Transverse colon (tissue), 4 donors: ENCODE results near the gene TNFRSF19. TPM values are rescaled to one million over a fixed set of nuclear protein-coding genes. Genes with fewer than 3 reads are reported as not detected.

Source experiments
- DNase-seq: peaks from one replicate; pipeline ENCODE4 v3.0.0-alpha.2; 2019
- H3K27ac ChIP-seq, 4 donors: fragments of 200-600 bp; sonication (generic); 2 replicates each; pipeline ENCODE4 v1.5.1; 2016 to 2018; ENCODE audit warnings: inconsistent platforms in 4 of 4
- H3K27me3 ChIP-seq: fragments of 200-600 bp; sonication (generic); 2 replicates; pipeline ENCODE4 v1.5.1; 2017; ENCODE audit warnings: inconsistent platforms
- H3K36me3 ChIP-seq, 4 donors: fragments of 200-600 bp; sonication (generic); 2 replicates each; pipeline ENCODE4 v1.5.1; 2017 to 2019; ENCODE audit warnings: inconsistent platforms in 4 of 4
- H3K4me1 ChIP-seq, 4 donors: fragments of 200-600 bp; sonication (generic); 2 replicates each; pipeline ENCODE4 v1.5.1; 2017 to 2020; ENCODE audit warnings: inconsistent platforms in 4 of 4
- H3K4me3 ChIP-seq, 4 donors: fragments of 200-600 bp; sonication (generic); 1 replicate in 1 of 4; 2 replicates in 3 of 4; pipeline versions ENCODE4 v1.5.1 to v1.6.1; 2017 to 2019; ENCODE audit warnings: inconsistent platforms in 4 of 4
- H3K9me3 ChIP-seq, 2 donors: fragments of 200-600 bp; sonication (generic); 2 replicates each; pipeline ENCODE4 v1.5.1; 2017 to 2019; ENCODE audit warnings: inconsistent platforms in 2 of 2
- CTCF ChIP-seq, 5 experiments: fragments of 200-600 bp in 3 of 5; fragments of 450-650 bp in 2 of 5; sonication (generic) in 3 of 5; IDR thresholded peaks; 1 replicate in 2 of 5; 2 replicates in 3 of 5; pipeline ENCODE4 v1.5.1; 2016 to 2017; ENCODE audit warnings: antibody characterized with exemption in 5 of 5, inconsistent platforms in 3 of 5, mild to moderate bottlenecking in 2 of 5, moderate library complexity in 1 of 5
- EP300 ChIP-seq: sonication (generic); formaldehyde crosslinking; IDR thresholded peaks from one replicate; pipeline ENCODE4 v1.6.1; 2017; ENCODE audit warnings: antibody characterized with exemption, low read depth
- POLR2A ChIP-seq: fragments of 450-650 bp; IDR thresholded peaks from one replicate; pipeline ENCODE4 v1.6.1; 2016; ENCODE audit warnings: antibody characterized with exemption, mild to moderate bottlenecking, moderate library complexity
- POLR2AphosphoS5 ChIP-seq, 3 donors: sonication (generic); formaldehyde crosslinking; IDR thresholded peaks; one replicate each; pipeline ENCODE4 v1.6.1; 2016; ENCODE audit warnings: antibody characterized with exemption in 3 of 3
- WGBS, 2 donors: methylation state at CpG; one replicate each; pipeline ENCODE4 v1.1.5; 2018; ENCODE audit warnings: low coverage in 1 of 2; 5-methylcytosine and 5-hydroxymethylcytosine counted together
- in situ Hi-C, 4 donors: fragments of 200-750 bp; cut with MboI; loops; one replicate each; pipeline versions ENCODE4 v1.15.0 to v1.15.1; 2017; ENCODE audit warnings: low sequenced_read_pairs in 3 of 4, low pct_ligation_motif_present in 1 of 4, low pct_unique_long_range_greater_than_20kb in 1 of 4
- intact Hi-C: fragments of 100-400 bp; cut with DNase I; formaldehyde crosslinking; loops from one replicate; pipeline ENCODE4 v1.15.1; 2023; ENCODE audit warnings: low total_unique reads
- total RNA-seq, 4 donors: library from RNA; depleted of rRNA; stranded (reverse); fragments of >200 nt; gene quantifications; one replicate each; pipeline ENCODE4 v1.1.0, GENCODE V29; 2016

The TNFRSF19 gene
- total RNA-seq, 4 donors from 2014 or later, result 0.80 to 1.3 (median 0.96) TPM; not detected in 1

- H3K27ac ChIP-seq, result no peak overlapping the region
- no peak for DNase-seq
- intact Hi-C loops (no loop called here), in situ Hi-C loops (no loop called here)
- H3K27me3 ChIP-seq, result no peaks in the 10 kb centered on the region
- H3K9me3 ChIP-seq, result no peaks in the 10 kb centered on the region
- no peak overlapping the region for H3K4me3 ChIP-seq
- no peaks in the 10 kb centered on the region for H3K4me1 ChIP-seq
- TF ChIP-seq EP300 (no peak), POLR2AphosphoS5 (IDR thresholded peaks at IDR 0.05) (no peak), POLR2A (no peak), CTCF (IDR thresholded peaks at IDR 0.05) (no peak)
- 87% methylated on average over 28 of the region's 28 CpGs; no CpG with 5 or more reads in 1 of the 2 donors for WGBS, 2 donors
- no peaks in the 10 kb centered on the region for H3K36me3 ChIP-seq
These were observed 125.0 kb downstream of the TNFRSF19 start for GRCh38 chr13:23695196-23695595.

- no peak for TF ChIP-seq POLR2A
- no peak for TF ChIP-seq EP300
- TF ChIP-seq CTCF (IDR thresholded peaks at IDR 0.05), result no peak
- TF ChIP-seq POLR2AphosphoS5 (IDR thresholded peaks at IDR 0.05), result no peak
- no peaks in the 10 kb centered on the region for H3K4me1 ChIP-seq
- in situ Hi-C loops (no loop called here), intact Hi-C loops (no loop called here)
- no peaks in the 10 kb centered on the region for H3K27me3 ChIP-seq
- H3K4me3 ChIP-seq, result no peak overlapping the region
- H3K27ac ChIP-seq, result no peak overlapping the region
- H3K36me3 ChIP-seq, result no peaks in the 10 kb centered on the region
- WGBS, 2 donors, result 65% methylated on average over 45 of the region's 46 CpGs; no CpG with 5 or more reads in 1 of the 2 donors
- DNase-seq, result no peak
- no peaks in the 10 kb centered on the region for H3K9me3 ChIP-seq
These were observed 125.7 kb downstream of the TNFRSF19 start for GRCh38 chr13:23695711-23696464.

GRCh38 chr13:23696610-23697009 lies 126.4 kb downstream of the TNFRSF19 start:
- Histone ChIP-seq H3K4me3 (no peak overlapping the region), H3K9me3 (no peaks in the 10 kb centered on the region), H3K36me3 (no peaks in the 10 kb centered on the region), H3K27me3 (no peaks in the 10 kb centered on the region), H3K4me1 (no peaks in the 10 kb centered on the region), H3K27ac (no peak overlapping the region)
- WGBS, 2 donors, result 78 to 100% methylated on average over 1 to 5 of the region's 5 CpGs
- DNase-seq, result no peak
- TF ChIP-seq EP300 (no peak), POLR2AphosphoS5 (IDR thresholded peaks at IDR 0.05) (no peak), POLR2A (no peak), CTCF (IDR thresholded peaks at IDR 0.05) (no peak)
- intact Hi-C loops (no loop called here), in situ Hi-C loops (no loop called here)

- Histone ChIP-seq H3K27me3 (no peaks in the 10 kb centered on the region), H3K9me3 (no peaks in the 10 kb centered on the region), H3K27ac (no peak overlapping the region), H3K4me1 (no peaks in the 10 kb centered on the region), H3K36me3 (no peaks in the 10 kb centered on the region), H3K4me3 (no peak overlapping the region)
- TF ChIP-seq POLR2A (no peak), POLR2AphosphoS5 (IDR thresholded peaks at IDR 0.05) (no peak), CTCF (IDR thresholded peaks at IDR 0.05) (no peak)
- intact Hi-C loops, result no loop called here
- WGBS, 2 donors, result 75% methylated on average over 1 of the region's 1 CpG
- no peak for DNase-seq
- in situ Hi-C loops, result no loop called here
These were observed 127.6 kb downstream of the TNFRSF19 start for GRCh38 chr13:23697772-23698313.
